HG03108 (cell line): Measurements from ENCODE around the gene LEFTY2.
"Not testable (repeated sequence)": the region's sequence is repeated elsewhere in the genome, so short reads cannot be mapped to it uniquely, and the experiment has no call there.

Experiments
- ATAC-seq: cut with Tn5 transposase; IDR thresholded peaks from one replicate; pipeline ENCODE4 v1.9.1; 2021; ENCODE audit warnings: moderate library complexity; ENCODE audit not compliant: unreplicated experiment

The LEFTY2 gene

DNA sequence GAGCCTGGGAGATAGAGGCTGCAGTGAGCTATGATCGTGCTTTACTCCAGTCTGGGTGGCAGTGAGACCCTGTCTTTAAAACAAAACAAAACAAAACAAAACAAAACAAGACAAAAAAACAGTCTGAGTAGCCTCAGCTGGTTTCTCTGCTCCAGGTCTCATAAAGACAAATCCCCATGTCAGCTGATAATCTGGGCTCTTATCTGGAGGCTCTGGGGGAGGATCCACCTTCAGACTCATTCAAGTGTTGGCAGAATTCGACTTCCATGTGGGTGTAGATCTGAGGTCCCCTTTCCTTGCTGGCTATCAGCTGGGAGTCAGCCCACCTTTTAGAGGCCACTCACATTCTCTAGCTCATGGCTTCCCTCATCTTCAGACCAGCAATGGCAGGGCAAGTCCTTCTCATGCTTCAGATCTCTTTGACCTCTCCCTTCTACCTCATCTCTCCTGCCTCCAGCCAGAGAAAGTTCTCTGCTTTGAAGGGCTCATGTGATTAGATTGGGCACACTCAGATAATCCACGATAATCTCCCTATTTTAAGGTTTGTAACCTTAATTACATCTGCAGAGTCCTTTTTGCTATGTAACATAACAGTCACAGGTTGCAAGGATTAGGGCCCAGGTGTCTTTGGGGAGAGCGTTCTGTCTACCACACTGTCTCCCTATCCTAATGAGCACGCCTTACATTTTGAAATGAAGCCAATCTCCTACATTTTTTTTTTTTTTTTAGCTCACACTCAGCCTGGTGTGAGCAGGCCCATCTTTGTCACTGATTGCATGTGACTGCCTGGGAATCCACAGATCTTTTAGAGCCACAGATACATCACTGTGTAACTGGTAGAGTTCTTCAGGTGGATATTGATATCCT is 9.5 kb downstream of the LEFTY2 start:
- no peak for ATAC-seq

DNA sequence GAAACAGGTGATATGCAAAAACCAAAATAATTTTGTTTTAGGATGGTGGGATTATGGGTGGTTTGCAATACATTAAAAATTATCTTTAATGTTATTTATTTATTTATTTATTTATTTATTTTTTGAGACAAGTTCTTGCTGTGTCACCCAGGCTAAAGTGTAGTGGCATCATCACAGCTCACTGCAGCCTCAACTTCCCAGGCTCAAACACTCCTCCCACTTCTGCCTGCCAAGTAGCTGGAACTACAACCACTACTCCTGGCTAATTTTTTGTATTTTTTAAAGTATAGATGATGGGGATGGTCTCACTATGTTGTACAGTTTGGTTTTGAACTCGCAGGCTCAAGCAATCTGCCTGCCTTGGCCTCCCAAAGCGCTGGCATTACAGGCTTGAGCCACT is 10.5 kb downstream of the LEFTY2 start:
- no peak for ATAC-seq

- not testable (repeated sequence) for ATAC-seq
Measured at GRCh38 chr1:225929462-225929861, 11.6 kb downstream of the LEFTY2 start.

DNA sequence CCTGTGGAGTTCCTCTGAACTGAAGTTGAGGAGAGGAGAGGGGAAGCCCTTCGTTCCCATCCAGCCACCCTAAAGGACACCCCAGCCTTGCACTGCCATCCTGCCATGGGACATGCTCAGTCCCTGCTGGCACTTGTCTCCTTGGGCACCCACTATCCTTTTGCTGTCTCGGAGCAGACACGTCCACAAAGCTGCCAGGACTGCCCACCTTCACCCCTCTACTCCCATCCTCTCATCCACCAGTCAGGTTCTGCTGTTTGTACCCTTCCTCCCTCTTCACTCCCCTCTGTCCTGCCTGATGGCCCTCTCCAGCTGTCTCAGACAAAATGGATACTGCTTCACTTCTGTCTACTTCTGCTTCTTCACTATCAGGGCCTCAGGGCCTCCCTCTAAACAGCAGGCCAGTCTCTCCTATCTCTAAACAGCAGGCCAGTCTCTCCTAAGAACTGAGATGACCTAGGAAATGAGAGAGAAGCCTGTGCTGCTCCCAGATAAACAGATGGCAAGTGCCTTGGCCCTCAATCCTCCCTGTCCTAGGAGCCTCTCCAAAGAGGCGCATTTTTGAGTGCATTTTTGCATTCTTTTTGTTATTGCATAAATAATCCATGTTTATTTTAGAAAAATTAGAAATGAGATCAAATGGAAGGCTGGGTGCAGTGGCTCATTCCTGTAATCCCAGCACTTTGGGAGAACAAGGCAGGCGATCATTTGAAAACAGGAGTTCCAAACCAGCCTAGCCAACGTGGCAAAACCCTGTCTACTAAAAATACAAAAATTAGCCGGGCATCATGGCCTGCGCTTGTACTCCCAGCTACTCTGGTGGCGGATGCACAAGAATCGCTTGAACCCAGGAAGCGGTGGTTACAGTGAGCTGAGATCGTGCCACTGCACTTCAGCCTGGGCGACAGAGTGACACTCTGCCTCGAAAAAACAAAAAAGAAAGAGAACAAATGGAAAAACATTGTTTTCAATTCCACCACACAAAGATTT is 12.5 kb downstream of the LEFTY2 start:
- ATAC-seq: no peak

- no peak for ATAC-seq
Measured at GRCh38 chr1:225926551-225927113, 14.4 kb downstream of the LEFTY2 start.

GRCh38 chr1:225923692-225924555 is 17.1 kb downstream of the LEFTY2 start, which contains the start of gene PYCR2:
Gene PYCR2 (minus strand): TSS chr1:225924250. CDS start chr1:225924110, 140 bp downstream.
- peak; percentile 99 for ATAC-seq

- ATAC-seq: no peak
Measured at GRCh38 chr1:225923381-225923691, 17.7 kb downstream of the LEFTY2 start.

- ATAC-seq: no peak
Measured at GRCh38 chr1:225921734-225922709, 19.0 kb downstream of the LEFTY2 start.

GRCh38 chr1:225919906-225920305 is 21.1 kb downstream of the LEFTY2 start:
- ATAC-seq: no peak

DNA sequence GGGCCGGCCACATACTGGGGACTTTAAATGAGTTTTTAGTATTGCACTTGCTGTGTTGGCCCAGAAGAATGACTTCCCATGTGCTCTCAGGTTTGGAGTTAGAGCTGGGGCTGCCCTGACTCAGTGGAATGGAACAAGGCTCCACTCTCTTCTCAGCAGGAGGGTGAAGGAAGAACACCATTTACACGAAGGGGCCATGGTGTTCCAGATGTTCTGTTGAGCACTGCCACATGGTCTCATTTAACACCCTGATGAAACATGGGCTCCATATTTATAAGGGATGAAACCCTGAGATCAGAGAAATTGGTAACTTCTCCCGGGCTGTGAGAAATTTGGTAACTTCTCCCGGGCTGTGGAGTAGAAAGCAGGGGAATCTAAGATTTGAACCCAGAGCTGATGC is 22.7 kb downstream of the LEFTY2 start:
- ATAC-seq: no peak

DNA sequence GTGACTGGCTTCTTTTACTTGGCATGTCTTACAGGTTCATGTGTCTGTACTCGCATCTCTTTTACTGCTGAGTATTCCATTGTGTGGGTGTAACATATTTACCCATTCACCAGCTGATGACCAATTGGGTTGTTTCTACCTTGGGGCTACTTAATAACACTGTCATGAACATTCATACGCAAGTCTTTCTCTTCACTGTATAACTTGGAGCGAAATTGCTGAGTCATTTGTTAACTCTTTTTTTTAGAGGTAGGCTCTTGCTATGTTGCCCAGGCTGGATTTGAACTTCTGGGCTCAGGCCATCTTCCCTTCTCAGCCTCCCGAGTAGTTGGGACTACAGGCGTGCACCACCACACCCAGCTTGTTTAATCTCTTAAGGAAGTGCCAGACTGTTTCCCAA is 23.5 kb downstream of the LEFTY2 start:
- no peak for ATAC-seq

DNA sequence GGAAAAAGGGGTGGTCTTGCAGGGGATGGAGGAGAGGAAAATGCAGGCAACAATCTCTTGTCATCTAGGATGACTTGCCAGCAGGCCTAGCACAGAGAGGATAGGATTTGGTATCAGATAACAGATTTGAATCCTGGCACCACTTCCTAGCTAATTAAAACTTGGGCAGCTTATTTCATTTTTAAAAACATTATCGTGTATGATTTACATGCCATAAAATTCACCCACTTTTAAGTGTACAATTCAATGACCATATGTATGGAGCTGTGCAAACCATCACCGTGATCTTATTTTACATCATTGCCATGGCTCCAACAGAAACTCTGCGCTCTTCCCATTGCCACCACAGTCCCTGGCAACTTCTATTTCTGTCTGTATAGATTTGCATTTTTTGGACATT is 23.9 kb downstream of the LEFTY2 start:
- ATAC-seq: no peak

DNA sequence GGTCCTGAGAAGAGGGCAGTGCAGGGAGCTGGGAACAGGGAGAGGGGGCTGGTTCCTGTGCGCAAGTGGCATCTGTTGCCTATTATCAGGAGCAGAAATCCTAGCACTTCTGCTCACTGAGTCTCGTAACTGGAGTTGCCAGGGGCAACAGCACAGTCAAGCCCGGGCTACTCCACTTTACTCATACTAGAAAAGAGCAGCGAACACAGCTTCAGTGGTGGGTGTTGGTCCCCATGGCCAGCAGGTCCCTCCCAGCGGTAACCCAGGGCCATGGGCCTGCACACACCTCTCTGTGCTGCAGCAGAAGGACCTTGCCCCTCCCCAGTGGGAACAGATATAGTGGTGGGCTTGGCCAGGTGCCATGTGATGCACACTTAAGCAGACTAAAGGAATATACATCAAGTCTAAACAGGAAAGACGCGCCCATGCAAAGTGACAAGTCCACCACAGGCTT is 25.5 kb downstream of the LEFTY2 start:
- no peak for ATAC-seq

- no peak for ATAC-seq
Measured at GRCh38 chr1:225914947-225915346, 26.1 kb downstream of the LEFTY2 start.

DNA sequence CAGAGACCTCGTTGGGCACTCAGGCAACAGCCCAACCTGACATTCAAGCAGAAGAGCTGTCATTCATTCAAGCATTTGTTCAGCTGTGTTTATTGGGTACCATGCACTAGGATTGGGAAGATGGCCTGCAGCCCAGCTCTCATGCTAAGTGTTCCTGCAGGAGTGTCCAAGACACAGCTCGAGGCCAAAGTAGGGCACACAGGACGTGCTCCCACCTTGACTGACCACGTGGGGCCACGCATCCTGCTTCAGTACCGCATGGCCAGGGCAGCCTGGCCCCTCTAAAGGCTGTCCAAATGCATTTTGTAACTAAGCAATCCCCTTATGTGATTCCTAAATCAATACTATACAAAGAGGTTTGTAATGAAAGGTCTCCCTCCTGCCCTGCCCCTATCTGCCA is 26.6 kb downstream of the LEFTY2 start:
- ATAC-seq: no peak

DNA sequence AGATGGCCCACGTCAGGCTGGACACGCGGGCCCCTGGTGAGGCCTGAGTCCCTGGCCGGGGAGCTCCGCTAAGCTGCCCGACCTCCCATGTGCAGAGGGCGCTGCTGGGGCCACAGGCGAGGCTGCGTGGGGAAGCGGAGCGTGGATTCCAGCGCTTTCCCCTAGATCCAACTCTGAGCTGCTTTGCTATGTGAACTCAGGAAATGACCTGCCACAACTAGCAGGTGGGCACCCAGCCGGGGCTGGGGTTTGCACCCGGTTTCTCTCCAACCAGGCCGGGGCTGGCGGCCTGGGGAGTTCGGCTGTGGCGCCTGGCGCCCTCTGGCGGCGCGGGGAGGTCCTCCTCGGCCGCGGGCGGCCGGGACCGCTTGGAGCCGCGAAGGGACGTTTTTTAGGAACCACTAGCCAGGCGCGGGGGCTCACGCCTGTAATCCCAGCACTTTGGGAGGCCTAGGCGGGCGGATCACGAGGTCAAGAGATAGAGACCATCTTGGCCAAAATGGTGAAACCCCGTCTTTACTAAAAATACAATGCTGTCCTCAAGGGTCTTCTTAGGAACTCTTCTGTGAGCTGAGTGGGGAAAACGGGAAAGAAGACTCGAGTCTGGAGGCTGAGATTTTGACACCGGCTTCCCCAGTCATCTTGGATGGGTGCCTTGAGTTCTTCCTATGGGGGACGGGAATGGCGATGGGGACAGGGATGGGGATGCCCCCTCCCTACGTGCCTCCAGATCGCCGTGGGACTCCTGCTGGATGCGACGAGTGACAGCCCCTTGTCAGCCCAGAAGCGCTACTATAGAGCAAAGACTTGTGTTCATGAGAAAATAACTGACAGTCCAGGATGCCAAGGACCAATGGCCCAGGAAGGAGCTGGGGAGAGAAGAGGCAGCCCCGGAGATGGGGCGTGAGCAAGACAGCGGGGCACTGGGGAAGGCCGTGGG is 29.6 kb downstream of the LEFTY2 start:
- ATAC-seq: peak; percentile 80

DNA sequence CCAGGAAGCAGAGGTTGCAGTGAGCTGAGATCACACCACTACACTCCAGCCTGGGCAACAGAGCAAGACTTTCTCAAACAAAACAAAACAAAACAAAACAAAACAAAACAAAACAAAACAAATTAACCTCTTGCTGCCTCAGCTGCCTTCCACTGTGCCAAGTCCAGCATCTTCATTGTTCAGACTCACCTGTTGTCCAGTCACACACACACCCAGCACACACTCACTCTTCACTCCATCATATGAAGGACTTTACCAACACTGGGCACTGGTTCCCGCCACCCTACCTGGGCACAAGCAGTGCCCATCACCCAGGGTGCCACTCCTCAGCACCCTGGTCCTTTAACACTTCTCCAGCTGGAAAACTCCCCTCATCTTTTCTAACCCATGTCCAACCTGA is 31.5 kb downstream of the LEFTY2 start:
- no peak for ATAC-seq

DNA sequence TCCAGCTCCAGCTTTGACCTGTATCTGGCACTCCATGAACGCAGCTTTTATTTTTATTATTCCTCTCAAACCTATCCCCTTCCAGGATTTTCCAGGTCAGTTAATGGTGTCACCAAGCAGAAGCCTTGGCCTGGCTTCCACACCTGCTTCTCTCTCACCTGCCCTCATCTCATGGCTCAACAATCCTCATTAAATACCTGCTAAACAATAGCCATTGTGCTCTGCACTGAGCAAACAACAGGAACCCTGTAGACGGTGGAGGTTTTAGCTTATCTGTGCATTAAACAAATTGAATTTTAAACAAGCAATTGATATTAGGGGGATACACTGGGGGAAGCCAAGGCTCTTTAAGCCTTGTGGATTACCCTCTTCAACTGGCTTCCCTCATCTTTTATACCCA is 32.2 kb downstream of the LEFTY2 start:
- no peak for ATAC-seq
